SU-DHL-6 (cell line): Measurements from ENCODE around the gene ST6GALNAC3.

Experiments used
- EZH2phosphoT487 ChIP-seq: fragments of 200-600 bp; sonication (generic), shearing (Covaris generic); conservative IDR thresholded peaks from 2 replicates; pipeline ENCODE4 v1.6.1; 2018; ENCODE audit warnings: mild to moderate bottlenecking, antibody characterized with exemption, low read length, moderate library complexity, mixed read lengths
- TF ChIP-seq, protein P1 (sequence below): fragments of 200-600 bp; sonication (generic); IDR thresholded peaks from one replicate; pipeline ENCODE4 v1.5.1; 2017; ENCODE audit warnings: antibody characterized with exemption, mild to moderate bottlenecking, low read length, moderate library complexity; ENCODE audit not compliant: insufficient read depth, poor library complexity, severe bottlenecking

DNA sequence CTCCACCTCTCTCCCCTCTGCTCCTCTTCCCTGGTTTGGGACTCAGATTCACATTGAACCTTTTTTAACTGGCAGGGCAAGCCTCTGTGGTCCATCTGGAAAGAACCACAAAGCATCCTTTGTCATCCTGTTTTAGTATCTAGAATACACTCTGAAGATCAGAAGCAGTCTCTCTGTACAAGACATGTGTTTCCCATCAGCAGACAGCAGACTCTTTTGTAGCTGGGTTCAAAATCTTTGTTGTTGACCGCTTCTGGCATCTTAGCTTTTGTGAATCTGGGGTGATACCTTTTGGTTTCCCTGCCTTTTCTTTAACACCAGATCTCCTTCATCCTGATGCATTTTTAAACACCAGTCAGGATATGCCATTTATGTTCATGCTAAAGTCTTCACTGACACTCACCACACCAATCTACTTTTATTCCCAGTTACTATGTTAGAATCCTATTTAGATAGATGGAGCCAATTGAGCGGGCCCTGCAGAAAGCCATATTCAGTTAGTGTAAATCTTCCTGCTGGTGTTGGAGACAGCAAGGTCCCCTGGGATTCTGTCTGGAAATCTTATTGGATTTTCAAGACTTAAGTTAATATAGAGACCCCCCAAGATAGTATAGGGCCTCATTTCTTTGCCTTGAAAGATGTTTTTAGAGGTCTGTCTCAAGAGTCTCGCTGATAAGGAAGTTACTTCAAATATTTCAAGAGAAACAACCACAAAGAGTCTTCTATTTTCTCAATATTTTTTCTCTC lies 51.1 kb downstream of the ST6GALNAC3 start:
- TF ChIP-seq, protein P1, sequence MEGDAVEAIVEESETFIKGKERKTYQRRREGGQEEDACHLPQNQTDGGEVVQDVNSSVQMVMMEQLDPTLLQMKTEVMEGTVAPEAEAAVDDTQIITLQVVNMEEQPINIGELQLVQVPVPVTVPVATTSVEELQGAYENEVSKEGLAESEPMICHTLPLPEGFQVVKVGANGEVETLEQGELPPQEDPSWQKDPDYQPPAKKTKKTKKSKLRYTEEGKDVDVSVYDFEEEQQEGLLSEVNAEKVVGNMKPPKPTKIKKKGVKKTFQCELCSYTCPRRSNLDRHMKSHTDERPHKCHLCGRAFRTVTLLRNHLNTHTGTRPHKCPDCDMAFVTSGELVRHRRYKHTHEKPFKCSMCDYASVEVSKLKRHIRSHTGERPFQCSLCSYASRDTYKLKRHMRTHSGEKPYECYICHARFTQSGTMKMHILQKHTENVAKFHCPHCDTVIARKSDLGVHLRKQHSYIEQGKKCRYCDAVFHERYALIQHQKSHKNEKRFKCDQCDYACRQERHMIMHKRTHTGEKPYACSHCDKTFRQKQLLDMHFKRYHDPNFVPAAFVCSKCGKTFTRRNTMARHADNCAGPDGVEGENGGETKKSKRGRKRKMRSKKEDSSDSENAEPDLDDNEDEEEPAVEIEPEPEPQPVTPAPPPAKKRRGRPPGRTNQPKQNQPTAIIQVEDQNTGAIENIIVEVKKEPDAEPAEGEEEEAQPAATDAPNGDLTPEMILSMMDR, result no peak
- TF ChIP-seq EZH2phosphoT487, result no peak
